OCI-LY3 (cell line): ENCODE results near the gene STK17B.

ENCODE experiments used
- CTCF ChIP-seq: fragments of 200-600, 300-600 bp; sonication (generic); IDR thresholded peaks from 2 replicates; pipeline ENCODE4 v1.5.1; 2014; ENCODE audit warnings: antibody characterized with exemption, low read length, low read depth
- EZH2phosphoT487 ChIP-seq: fragments of 200-600 bp; shearing (Covaris generic); IDR thresholded peaks from 2 replicates; pipeline ENCODE4 v1.6.1; 2018; ENCODE audit warnings: antibody characterized with exemption, mixed run types, low read depth

DNA sequence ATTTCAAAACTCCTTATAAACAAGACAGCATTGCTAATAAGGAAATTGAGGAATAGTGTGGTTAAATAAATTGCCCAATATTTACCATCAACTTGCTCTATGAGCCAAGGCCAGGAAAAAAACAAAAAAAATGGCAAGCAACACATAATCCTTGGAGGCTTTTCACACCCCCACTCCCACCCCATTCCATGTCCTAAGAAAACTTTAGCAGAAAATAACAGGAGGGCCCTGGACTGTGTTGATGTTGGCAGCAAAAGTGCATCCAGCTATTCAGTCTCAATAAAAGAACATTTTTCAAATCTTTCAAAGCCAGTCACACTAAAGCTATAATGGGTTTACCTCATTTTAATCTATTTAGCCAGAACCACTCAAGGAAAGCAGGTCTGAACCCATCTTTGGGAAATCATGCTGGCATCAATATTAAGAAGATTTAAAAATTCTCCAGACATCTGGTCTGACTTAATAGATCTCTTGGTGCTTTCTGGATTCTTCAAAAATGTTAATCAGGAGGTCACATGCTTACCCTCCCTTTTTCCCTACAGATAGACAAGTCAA is 34.6 kb upstream of the STK17B start:
- TF ChIP-seq CTCF (no peak), EZH2phosphoT487 (no peak)
